Activated naive CD8-positive, alpha-beta T cell treated with anti-CD3 and anti-CD28 coated beads, Interleukin-2, amount 10 ng/mL, durations not matched to agents 7 days and 5 days (primary cell): Measurements from ENCODE around the gene RAB3C. TPM values are rescaled to one million over a fixed set of nuclear protein-coding genes. Genes with fewer than 3 reads are reported as not detected.

Experiments
- ATAC-seq: fragments of 150-1000 bp; cut with Tn5 transposase; one replicate; pipeline ENCODE4 v1.10.0; 2021; ENCODE audit warnings: low read depth, moderate library complexity
- POLR2A ChIA-PET: fragments of 350-600 bp; sonication (Branson Sonifier 250); formaldehyde crosslinking; loops from one replicate; lab custom pipeline; 2021; ENCODE audit warnings: antibody characterized with exemption; lab: Charles Lee
- DNase-seq: peaks from one replicate; pipeline ENCODE4 v3.0.0; 2021
- H3K27ac Mint-ChIP-seq: one replicate; pipeline ENCODE4 v1.8.0; 2022; ENCODE audit warnings: mild to moderate bottlenecking, mixed read lengths
- H3K27me3 Mint-ChIP-seq: one replicate; pipeline ENCODE4 v1.8.0; 2022; ENCODE audit warnings: mild to moderate bottlenecking, moderate library complexity, mixed read lengths
- H3K36me3 Mint-ChIP-seq: one replicate; pipeline ENCODE4 v1.8.0; 2021; ENCODE audit warnings: mild to moderate bottlenecking, mixed read lengths
- H3K4me1 Mint-ChIP-seq: one replicate; pipeline ENCODE4 v1.8.0; 2021; ENCODE audit warnings: mixed read lengths
- H3K4me3 Mint-ChIP-seq: one replicate; pipeline ENCODE4 v1.8.0; 2022; ENCODE audit warnings: mild to moderate bottlenecking, moderate library complexity, mixed read lengths
- H3K9me3 Mint-ChIP-seq: one replicate; pipeline ENCODE4 v1.8.0; 2021; ENCODE audit warnings: mixed read lengths
- total RNA-seq, 2 experiments: library from RNA; stranded (reverse); gene quantifications; one replicate each; pipeline ENCODE4 v1.2.3, GENCODE V29; 2021

RAB3C gene
- total RNA-seq, 2 experiments from 2014 or later, result not detected

DNA sequence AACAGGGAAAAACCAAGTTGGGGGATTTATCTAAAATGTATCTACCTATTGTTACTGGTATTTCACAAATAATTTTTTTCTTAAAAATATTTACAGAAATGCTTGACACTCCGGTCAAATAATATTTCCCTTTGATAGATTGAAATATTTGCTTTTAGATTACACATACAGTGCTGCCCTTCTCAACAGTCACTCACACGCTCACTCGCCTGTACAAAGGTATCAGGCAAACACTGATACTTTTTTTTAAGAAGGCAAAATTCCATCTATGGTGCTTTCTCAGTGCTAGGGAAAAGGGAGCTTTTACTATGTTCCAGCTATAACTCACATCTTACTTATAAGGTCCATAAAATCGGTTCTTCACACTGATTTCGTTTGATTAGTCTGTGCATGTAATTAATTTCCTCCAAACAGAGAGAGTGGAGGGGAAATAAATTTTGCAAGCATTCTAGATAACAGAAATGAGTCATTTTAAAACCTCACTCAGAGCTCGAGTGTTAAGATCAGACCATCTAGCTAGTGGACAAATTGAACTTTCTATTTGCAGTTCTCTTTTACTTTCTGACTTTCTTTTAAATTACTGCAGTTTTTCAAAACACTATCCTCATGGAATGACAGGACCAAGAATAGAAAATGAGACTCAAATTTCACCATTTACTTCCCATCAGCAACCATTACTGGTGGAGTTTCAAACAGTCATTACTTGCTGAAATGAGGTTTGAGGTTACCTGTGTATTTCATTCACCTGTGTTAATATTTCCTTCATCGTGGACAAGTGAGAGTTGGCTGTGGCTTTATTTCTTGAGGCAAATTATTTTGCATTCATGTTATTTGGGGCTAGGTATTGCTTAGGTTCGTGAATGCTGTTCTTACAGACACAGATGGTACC, 273.2 kb downstream of the RAB3C start:
- Mint-ChIP-seq H3K4me3 (no peak overlapping the region), H3K27ac (no peak overlapping the region), H3K36me3 (no peaks in the 10 kb centered on the region), H3K4me1 (no peaks in the 10 kb centered on the region), H3K27me3 (peaks cover 5% of the 10 kb centered on the region), H3K9me3 (no peaks in the 10 kb centered on the region)
- no peak for ATAC-seq
- no peak for DNase-seq
- POLR2A ChIA-PET, result no interaction called here

DNA sequence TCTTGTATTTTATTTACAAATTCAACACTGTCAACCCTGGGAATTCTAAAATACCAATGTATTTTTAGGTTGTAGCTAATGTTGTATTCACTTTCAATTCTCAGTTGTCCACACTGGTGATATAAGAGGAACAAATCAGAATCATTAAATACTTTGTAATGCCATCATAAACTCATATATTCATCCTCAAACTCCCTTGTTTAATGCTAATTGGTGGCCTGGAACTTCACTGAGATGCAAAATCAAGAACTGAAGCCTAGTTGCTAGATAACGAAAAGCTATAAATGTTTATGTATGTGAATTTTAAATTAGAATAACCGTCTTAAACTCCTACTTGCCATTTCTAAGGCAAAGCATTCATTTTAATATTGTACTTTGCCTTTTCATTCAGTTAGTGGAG, 274.7 kb downstream of the RAB3C start:
- ATAC-seq (no peak), DNase-seq (no peak)
- H3K27ac Mint-ChIP-seq, result no peak overlapping the region
- no peaks in the 10 kb centered on the region for H3K36me3 Mint-ChIP-seq
- H3K4me3 Mint-ChIP-seq, result no peak overlapping the region
- no peaks in the 10 kb centered on the region for H3K9me3 Mint-ChIP-seq
- H3K4me1 Mint-ChIP-seq, result no peaks in the 10 kb centered on the region
- POLR2A ChIA-PET, result no interaction called here
- H3K27me3 Mint-ChIP-seq, result peaks cover 2% of the 10 kb centered on the region

DNA sequence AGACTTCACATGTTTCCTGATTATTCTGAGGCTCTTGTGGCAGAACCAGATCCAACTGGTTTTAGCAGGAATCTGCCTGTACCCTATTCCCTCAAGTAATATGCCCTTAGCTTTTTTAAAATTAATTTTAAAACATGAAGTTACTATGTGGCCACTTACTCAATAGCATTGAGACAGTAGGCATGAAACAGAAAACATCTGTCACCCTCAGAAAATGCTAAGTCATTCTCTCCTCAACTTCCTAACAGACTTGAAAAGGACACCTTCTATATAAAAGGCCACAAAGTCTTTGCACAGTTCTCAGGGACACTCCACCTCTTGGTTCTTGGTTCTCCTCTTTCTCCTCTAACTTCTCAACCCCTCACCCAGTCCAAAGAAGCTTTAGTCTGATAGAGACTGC, 277.8 kb downstream of the RAB3C start:
- POLR2A ChIA-PET, result no interaction called here
- H3K4me3 Mint-ChIP-seq, result no peak overlapping the region
- no peaks in the 10 kb centered on the region for H3K36me3 Mint-ChIP-seq
- H3K9me3 Mint-ChIP-seq, result no peaks in the 10 kb centered on the region
- peaks cover 15% of the 10 kb centered on the region for H3K27me3 Mint-ChIP-seq
- no peak overlapping the region for H3K27ac Mint-ChIP-seq
- DNase-seq (no peak), ATAC-seq (no peak)
- no peaks in the 10 kb centered on the region for H3K4me1 Mint-ChIP-seq

DNA sequence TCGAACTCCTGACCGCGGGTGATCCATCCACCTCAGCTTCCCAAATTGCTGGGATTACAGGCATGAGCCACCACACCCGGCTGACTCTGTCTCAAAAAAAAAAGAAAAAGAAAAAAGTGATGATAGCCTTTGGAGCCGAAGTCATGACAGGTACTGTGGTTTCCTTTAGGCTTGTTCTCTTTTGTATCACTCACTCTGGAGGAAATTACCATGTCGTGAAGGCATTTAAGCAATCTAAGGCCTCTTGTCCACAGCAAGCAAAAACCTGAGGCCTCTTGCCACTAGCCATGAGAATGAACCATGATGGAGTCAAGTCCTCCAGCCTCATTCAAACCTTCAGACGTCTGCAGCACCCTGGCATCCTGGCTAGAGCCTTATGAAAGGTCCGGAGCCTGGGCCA, 286.1 kb downstream of the RAB3C start:
- Mint-ChIP-seq H3K4me3 (no peak overlapping the region), H3K27me3 (peaks cover 30% of the 10 kb centered on the region), H3K4me1 (no peaks in the 10 kb centered on the region), H3K36me3 (no peaks in the 10 kb centered on the region), H3K27ac (no peak overlapping the region), H3K9me3 (no peaks in the 10 kb centered on the region)
- ATAC-seq (no peak), DNase-seq (no peak)
- POLR2A ChIA-PET, result no interaction called here

DNA sequence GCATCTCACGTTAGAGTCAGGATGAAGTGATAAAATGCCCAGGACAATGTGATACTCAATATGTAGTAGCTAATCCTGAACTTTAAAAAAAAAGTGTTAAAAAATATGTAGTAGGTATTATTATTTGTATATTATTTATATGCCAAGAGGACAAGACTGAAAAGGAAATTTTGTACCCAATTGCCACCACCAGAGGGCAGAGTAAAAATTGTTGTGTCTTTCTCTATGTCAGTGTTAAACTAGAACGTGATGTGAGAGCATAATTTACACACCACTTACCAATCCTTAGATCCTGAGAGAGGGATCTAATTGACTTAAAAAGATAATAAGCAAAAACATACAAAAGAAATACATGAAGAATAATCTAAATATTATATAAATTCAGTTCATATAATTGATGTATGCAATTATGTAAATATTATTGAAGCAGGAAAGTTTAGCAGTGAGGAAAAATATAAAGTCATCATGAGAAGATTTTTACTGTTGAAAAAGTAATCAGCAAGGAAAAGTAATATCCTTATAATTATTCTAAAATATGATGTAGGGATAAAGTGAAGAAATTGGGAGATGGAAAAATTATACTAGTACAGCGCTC, 288.9 kb downstream of the RAB3C start:
- no peak for DNase-seq
- no peaks in the 10 kb centered on the region for H3K9me3 Mint-ChIP-seq
- peak; percentile 39 for ATAC-seq
- POLR2A ChIA-PET, result no interaction called here
- peaks cover 33% of the 10 kb centered on the region for H3K27me3 Mint-ChIP-seq
- no peak overlapping the region for H3K4me3 Mint-ChIP-seq
- peaks cover 3% of the 10 kb centered on the region for H3K4me1 Mint-ChIP-seq
- no peak overlapping the region for H3K27ac Mint-ChIP-seq
- H3K36me3 Mint-ChIP-seq, result no peaks in the 10 kb centered on the region

DNA sequence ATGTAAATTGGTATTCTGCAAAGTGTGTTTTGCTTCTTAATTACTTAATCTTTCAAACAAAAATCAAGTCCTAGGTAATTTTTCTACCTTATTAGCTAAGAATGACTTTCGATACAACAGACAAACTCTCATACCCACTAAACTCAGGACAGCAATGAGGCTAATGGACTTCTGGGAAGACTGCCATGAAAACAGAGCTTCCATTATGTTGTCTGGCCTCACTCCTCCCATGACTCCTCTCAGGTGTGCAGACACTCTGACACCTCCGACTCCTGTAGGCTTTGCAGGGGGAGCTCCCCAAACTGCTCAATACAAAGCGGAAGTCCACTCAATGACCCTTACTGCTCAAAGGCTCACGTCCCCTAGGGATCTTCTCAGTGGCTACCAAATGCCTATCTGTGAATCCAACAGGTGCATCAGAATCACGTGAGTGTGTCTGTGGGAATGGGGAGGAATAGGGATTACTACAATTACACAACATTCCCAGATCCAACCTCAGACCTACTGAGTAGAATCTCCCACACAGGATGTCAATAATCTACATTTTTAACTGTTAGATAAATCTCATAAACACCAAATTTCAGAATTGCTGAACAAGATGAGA, 289.9 kb downstream of the RAB3C start:
- H3K36me3 Mint-ChIP-seq, result no peaks in the 10 kb centered on the region
- no peak overlapping the region for H3K27ac Mint-ChIP-seq
- peaks cover 41% of the 10 kb centered on the region for H3K27me3 Mint-ChIP-seq
- H3K4me1 Mint-ChIP-seq, result peaks cover 3% of the 10 kb centered on the region
- ATAC-seq, result no peak
- H3K4me3 Mint-ChIP-seq, result no peak overlapping the region
- no peaks in the 10 kb centered on the region for H3K9me3 Mint-ChIP-seq
- DNase-seq, result no peak
- POLR2A ChIA-PET, result no interaction called here

DNA sequence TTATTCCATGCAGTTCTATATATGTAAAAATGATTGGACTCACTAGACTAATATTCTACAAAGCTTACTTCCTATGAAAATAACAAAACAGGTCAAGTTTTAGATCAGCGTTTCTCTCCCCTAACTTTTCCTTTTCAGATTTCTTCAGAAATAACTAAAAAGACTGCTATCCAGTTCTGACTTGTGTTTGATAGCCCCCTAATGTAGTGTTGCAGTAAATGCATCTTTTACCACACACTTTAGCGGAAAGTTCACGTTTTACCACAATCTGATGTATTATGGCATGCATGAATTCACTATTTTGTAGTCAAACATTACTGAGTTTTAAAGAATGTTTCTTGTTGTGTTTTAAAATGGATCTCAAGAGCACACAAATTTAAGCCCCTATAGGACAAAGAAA, 292.7 kb downstream of the RAB3C start:
- H3K4me1 Mint-ChIP-seq, result peaks cover 3% of the 10 kb centered on the region
- ATAC-seq (no peak), DNase-seq (no peak)
- no peaks in the 10 kb centered on the region for H3K9me3 Mint-ChIP-seq
- peaks cover 34% of the 10 kb centered on the region for H3K27me3 Mint-ChIP-seq
- no peak overlapping the region for H3K4me3 Mint-ChIP-seq
- H3K27ac Mint-ChIP-seq, result no peak overlapping the region
- no peaks in the 10 kb centered on the region for H3K36me3 Mint-ChIP-seq
- POLR2A ChIA-PET, result no interaction called here

DNA sequence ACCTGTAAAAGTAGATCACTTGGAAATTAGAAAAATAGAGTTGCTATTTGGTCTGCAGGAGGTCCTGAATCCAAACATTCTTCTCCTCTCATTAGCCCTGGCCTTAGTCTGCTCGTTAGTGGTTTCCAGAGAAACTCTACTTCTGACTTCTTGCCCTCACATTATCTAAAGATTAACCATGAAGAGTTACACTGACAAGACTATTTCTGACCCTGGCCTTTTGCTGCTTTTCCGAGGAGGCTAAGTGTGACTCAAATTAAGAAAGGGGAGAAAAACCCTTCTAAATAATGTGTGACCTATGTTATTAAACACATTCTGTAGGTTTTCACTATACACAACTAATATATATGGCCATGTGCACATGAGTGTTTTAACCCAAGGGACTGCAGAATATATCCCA, 302.4 kb downstream of the RAB3C start:
- Mint-ChIP-seq H3K9me3 (no peaks in the 10 kb centered on the region), H3K36me3 (no peaks in the 10 kb centered on the region), H3K4me3 (no peak overlapping the region), H3K4me1 (peaks cover 19% of the 10 kb centered on the region), H3K27ac (no peak overlapping the region), H3K27me3 (peaks cover 18% of the 10 kb centered on the region)
- POLR2A ChIA-PET, result no interaction called here
- no peak for ATAC-seq
- no peak for DNase-seq

DNA sequence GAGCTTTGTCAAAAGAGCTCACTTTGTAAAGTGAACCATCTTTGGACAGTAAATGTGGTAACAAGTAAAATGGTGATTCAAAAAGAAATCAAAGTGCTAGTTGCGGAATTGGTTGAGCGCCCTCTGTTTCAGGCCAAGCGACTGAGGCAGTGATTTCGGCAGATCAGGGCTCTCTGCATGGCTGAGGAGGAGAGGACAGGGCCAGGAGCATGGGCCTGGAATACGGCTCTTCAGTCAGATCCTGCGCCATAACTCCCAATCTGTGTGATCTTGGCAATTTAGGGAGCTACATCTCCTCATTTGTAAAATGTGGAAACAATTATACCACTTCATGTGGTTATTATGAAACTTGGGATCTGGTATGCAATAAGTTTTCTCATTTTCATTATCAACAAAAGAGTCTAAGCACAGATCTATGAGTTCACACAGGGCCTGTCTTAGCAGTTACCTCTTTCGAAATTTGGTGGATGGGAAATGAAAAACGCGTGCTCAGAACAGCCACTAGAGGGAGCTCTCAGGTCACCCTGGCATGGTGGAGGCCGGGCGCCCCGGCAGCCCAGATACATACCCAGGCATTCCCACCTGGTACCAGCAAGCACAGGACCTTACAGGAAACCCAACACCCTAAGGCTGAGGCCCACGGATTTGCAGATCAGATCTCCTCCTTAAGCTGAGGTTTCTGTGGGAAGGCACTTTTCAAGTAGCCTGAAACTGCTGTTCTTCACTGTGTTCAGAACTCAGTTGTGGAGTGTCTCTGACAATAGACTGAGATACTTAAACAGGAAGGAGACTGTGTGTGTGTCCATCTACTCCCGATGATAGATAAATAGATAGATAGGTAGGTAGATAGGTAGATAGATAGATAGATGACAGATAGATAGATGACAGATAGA, 303.7 kb downstream of the RAB3C start:
- H3K27ac Mint-ChIP-seq, result no peak overlapping the region
- POLR2A ChIA-PET, result no interaction called here
- DNase-seq (peak; percentile 67), ATAC-seq (peak; percentile 83)
- peaks cover 19% of the 10 kb centered on the region for H3K4me1 Mint-ChIP-seq
- H3K36me3 Mint-ChIP-seq, result no peaks in the 10 kb centered on the region
- H3K4me3 Mint-ChIP-seq, result no peak overlapping the region
- no peaks in the 10 kb centered on the region for H3K9me3 Mint-ChIP-seq
- peaks cover 20% of the 10 kb centered on the region for H3K27me3 Mint-ChIP-seq

DNA sequence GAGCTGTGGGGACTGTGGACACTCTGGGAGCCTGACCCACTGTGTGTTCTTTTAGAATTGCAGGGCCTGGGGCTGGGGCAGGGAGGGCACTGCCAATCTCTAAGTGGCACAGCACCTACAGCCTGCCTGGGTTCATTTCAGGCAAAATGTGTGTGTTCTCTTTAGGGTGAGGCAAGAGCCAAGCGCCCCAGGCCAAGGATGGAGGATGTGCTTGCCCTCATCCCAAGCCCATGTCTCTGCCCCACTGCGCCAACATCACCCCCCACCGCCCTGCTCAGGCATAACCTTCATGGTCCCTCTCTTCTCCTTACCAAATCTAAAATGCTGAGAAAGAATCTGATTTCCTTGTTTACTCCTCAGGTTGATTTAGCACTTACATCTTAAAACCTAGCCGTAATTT, 304.4 kb downstream of the RAB3C start:
- POLR2A ChIA-PET, result no interaction called here
- no peaks in the 10 kb centered on the region for H3K36me3 Mint-ChIP-seq
- peaks cover 21% of the 10 kb centered on the region for H3K4me1 Mint-ChIP-seq
- H3K9me3 Mint-ChIP-seq, result no peaks in the 10 kb centered on the region
- DNase-seq, result no peak
- H3K27me3 Mint-ChIP-seq, result peaks cover 18% of the 10 kb centered on the region
- H3K27ac Mint-ChIP-seq, result peak overlapping the region; percentile 14
- ATAC-seq, result no peak
- peak overlapping the region; percentile 1 for H3K4me3 Mint-ChIP-seq

DNA sequence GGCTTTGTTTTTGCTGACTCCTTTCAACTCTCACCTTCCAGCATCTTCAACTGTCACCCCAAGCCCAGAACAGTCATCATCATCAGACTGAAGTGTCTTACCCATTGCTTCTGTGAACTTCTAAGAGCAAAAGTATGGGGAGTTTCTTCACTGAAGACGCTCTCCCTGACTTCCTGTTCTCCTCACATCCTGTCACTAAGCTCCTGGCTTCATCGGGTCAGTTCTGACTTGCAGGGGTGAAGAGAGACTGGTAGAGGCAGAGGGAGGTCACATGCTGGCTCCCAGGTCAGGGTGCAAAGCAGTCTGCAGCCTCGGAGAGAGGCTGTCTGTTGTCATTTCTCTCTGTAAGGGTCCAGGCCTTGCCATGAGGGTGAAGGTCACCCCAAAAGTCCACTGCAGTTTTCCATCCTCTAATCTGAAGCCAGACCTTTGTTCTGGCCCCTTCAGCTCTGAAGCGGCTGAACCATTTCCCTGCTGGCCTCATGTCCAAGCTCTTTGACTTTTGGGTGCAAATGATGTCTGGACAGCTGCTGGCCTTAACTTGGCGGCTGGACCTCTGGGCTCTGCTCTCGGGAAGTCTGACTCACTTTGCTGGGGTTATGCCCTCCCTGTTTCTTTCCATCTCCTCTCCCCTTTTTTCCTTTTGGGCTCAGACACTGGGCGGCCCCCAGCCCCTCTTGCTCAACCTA, 305.0 kb downstream of the RAB3C start:
- no peak for DNase-seq
- H3K4me1 Mint-ChIP-seq, result peaks cover 21% of the 10 kb centered on the region
- H3K27me3 Mint-ChIP-seq, result peaks cover 17% of the 10 kb centered on the region
- H3K27ac Mint-ChIP-seq, result peak overlapping the region; percentile 35
- H3K9me3 Mint-ChIP-seq, result no peaks in the 10 kb centered on the region
- no peaks in the 10 kb centered on the region for H3K36me3 Mint-ChIP-seq
- POLR2A ChIA-PET, result no interaction called here
- peak overlapping the region; percentile 1 for H3K4me3 Mint-ChIP-seq
- peak; percentile 47 for ATAC-seq

DNA sequence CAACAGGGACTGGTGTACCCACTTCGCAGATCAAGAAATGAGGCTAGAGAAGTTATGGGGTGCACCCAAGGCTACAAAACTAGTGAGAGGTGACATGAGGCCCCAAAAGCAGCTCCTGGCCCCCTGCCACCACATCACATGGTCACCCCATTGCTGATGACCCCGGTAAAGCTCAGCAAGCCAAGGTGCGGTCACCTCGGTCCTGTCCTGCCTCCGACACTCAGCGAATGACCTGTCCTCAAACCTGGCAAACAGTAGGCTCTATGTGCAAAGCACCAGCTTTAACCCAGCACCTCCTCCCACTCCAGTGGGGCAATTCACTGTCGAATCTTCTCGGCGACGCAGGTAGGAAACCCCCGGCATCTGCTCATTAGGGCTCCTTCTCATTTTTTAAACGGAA, 307.4 kb downstream of the RAB3C start:
- no peaks in the 10 kb centered on the region for H3K9me3 Mint-ChIP-seq
- H3K4me3 Mint-ChIP-seq, result no peak overlapping the region
- peaks cover 21% of the 10 kb centered on the region for H3K4me1 Mint-ChIP-seq
- ATAC-seq (no peak), DNase-seq (no peak)
- POLR2A ChIA-PET, result no interaction called here
- H3K27ac Mint-ChIP-seq, result no peak overlapping the region
- H3K36me3 Mint-ChIP-seq, result no peaks in the 10 kb centered on the region
- peaks cover 4% of the 10 kb centered on the region for H3K27me3 Mint-ChIP-seq

DNA sequence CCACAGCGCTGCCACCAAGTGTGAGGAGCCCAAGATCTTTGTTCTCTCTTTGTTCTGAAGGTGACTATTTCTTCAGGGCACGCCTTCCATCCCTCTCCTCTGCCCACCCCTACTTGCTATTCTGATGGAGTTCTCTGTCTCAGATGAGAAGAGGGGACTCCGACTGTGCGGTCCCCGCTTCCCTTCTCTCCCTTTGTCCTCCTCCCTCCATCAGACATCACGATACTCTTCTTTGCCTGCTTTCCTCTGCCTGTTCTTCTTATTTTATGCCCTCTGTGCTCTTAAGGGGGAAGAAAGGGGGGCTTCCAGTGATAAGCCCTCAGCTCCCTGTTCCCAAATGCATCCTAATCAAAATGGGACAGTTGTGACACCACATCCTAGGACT, 307.8 kb downstream of the RAB3C start:
- no peak overlapping the region for H3K27ac Mint-ChIP-seq
- no peak overlapping the region for H3K4me3 Mint-ChIP-seq
- DNase-seq (no peak), ATAC-seq (no peak)
- no peaks in the 10 kb centered on the region for H3K9me3 Mint-ChIP-seq
- peaks cover 4% of the 10 kb centered on the region for H3K27me3 Mint-ChIP-seq
- no peaks in the 10 kb centered on the region for H3K36me3 Mint-ChIP-seq
- POLR2A ChIA-PET, result no interaction called here
- peaks cover 21% of the 10 kb centered on the region for H3K4me1 Mint-ChIP-seq
